HG02938 (cell line): ENCODE data around the gene ZC3H15.
"Not testable (repeated sequence)": the region's sequence is repeated elsewhere in the genome, so short reads cannot be mapped to it uniquely, and the experiment has no call there.

Experiments
- ATAC-seq: cut with Tn5 transposase; IDR thresholded peaks from one replicate; pipeline ENCODE4 v1.9.1; 2021; ENCODE audit warnings: mild to moderate bottlenecking, moderate library complexity; ENCODE audit not compliant: unreplicated experiment

The ZC3H15 gene

GRCh38 chr2:186486651-186487647 lies 889 bp downstream of the ZC3H15 start:
- no peak for ATAC-seq

GRCh38 chr2:186493564-186494085 lies 7.6 kb downstream of the ZC3H15 start:
- no peak for ATAC-seq

- no peak for ATAC-seq
Observed at GRCh38 chr2:186496401-186496800, 10.3 kb downstream of the ZC3H15 start.

GRCh38 chr2:186497928-186498327 lies 11.9 kb downstream of the ZC3H15 start:
- ATAC-seq, result no peak

GRCh38 chr2:186498834-186499233 lies 12.8 kb downstream of the ZC3H15 start:
- ATAC-seq, result no peak

GRCh38 chr2:186503827-186504606 lies 18.0 kb downstream of the ZC3H15 start:
- peak; percentile 60 for ATAC-seq

- ATAC-seq, result no peak
Observed at GRCh38 chr2:186508263-186508662, 22.2 kb downstream of the ZC3H15 start.

GRCh38 chr2:186515376-186515775 lies 29.3 kb downstream of the ZC3H15 start:
- ATAC-seq, result no peak

GRCh38 chr2:186516396-186516795 lies 30.3 kb downstream of the ZC3H15 start:
- ATAC-seq, result no peak

GRCh38 chr2:186517090-186517489 lies 31.0 kb downstream of the ZC3H15 start:
- no peak for ATAC-seq

- ATAC-seq, result no peak
Observed at GRCh38 chr2:186518291-186518690, 32.2 kb downstream of the ZC3H15 start.

- no peak for ATAC-seq
Observed at GRCh38 chr2:186518945-186519344, 32.9 kb downstream of the ZC3H15 start.

GRCh38 chr2:186521570-186522153 lies 35.6 kb downstream of the ZC3H15 start:
- ATAC-seq, result not testable (repeated sequence)

GRCh38 chr2:186522450-186522849 lies 36.4 kb downstream of the ZC3H15 start:
- ATAC-seq, result no peak

GRCh38 chr2:186523791-186524190 lies 37.7 kb downstream of the ZC3H15 start:
- no peak for ATAC-seq

GRCh38 chr2:186526281-186526680 lies 40.2 kb downstream of the ZC3H15 start:
- ATAC-seq, result no peak

GRCh38 chr2:186530314-186530713 lies 44.3 kb downstream of the ZC3H15 start:
- ATAC-seq, result no peak

GRCh38 chr2:186531257-186531775 lies 45.3 kb downstream of the ZC3H15 start:
- no peak for ATAC-seq

- ATAC-seq, result no peak
Observed at GRCh38 chr2:186532891-186533290, 46.8 kb downstream of the ZC3H15 start.

GRCh38 chr2:186533717-186534116 lies 47.7 kb downstream of the ZC3H15 start:
- no peak for ATAC-seq

GRCh38 chr2:186534406-186534805 lies 48.3 kb downstream of the ZC3H15 start:
- no peak for ATAC-seq
